IPS-15b (cell line): ENCODE data around the gene ECT2.
"Not testable (repeated sequence)": the region's sequence is repeated elsewhere in the genome, so short reads cannot be mapped to it uniquely, and the experiment has no call there.

Experiments
- H3K27me3 ChIP-seq: one replicate; pipeline ENCODE4 v1.6.1; 2013; ENCODE audit warnings: low read length; ENCODE audit not compliant: control insufficient read depth, insufficient read depth
- H3K36me3 ChIP-seq: one replicate; pipeline ENCODE4 v1.6.1; 2013; ENCODE audit warnings: low read length; ENCODE audit not compliant: control insufficient read depth, insufficient read depth
- H3K4me1 ChIP-seq: one replicate; pipeline ENCODE4 v1.6.1; 2013; ENCODE audit warnings: mild to moderate bottlenecking, low read length; ENCODE audit not compliant: control insufficient read depth, insufficient read depth
- H3K4me3 ChIP-seq: one replicate; pipeline ENCODE4 v1.5.1; 2013; ENCODE audit warnings: low read depth, low read length
- H3K9ac ChIP-seq: one replicate; pipeline ENCODE4 v1.6.1; 2013; ENCODE audit warnings: low read depth, mild to moderate bottlenecking, low read length
- H3K9me3 ChIP-seq: one replicate; pipeline ENCODE4 v1.6.1; 2013; ENCODE audit warnings: mild to moderate bottlenecking, low read length; ENCODE audit not compliant: control insufficient read depth, insufficient read depth

Gene ECT2

DNA sequence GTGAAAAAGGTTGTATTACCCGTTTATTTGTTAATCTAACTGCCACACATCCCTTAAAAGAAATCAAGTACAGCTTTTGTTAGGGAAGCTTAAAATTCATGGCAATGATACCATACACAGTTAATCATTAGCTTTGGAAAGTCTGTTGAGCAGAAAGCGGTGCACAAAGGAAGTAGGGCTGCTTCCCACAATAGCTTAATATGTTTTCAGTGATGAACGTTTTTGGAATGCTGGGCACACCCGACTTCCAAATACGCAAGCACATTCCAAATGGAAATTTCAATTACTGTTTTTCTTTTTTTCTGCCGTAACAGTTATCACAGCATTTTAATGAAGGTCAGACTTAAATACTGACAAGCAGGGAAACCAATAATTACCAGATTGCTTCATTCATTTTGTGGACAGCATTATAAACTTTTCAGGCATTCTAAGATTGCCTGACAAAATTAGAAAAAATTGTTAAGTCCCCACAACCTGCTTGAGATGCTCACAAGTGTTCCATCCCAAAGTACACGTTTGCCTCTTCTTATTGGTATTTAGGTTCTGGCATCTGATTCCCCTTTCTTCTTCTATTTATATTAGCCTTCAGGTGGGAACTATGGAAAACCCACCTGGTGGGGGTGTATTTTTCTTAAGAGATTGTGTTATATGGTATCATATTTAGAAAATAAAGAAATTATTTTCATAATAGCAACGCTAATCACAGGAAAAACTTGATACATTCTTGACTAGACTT is 1.1 kb upstream of the ECT2 start:
- no peaks in the 10 kb centered on the region for H3K9me3 ChIP-seq
- peaks cover 3% of the 10 kb centered on the region for H3K4me1 ChIP-seq
- H3K27me3 ChIP-seq = no peaks in the 10 kb centered on the region
- H3K4me3 ChIP-seq = peak overlapping the region; percentile 51
- H3K9ac ChIP-seq = no peak overlapping the region
- no peaks in the 10 kb centered on the region for H3K36me3 ChIP-seq

GRCh38 chr3:172750069-172750367 is 508 bp upstream of the ECT2 start:
- Histone ChIP-seq H3K9ac (no peak overlapping the region), H3K9me3 (no peaks in the 10 kb centered on the region), H3K27me3 (no peaks in the 10 kb centered on the region), H3K36me3 (no peaks in the 10 kb centered on the region), H3K4me3 (peak overlapping the region; percentile 51), H3K4me1 (peaks cover 6% of the 10 kb centered on the region)

DNA sequence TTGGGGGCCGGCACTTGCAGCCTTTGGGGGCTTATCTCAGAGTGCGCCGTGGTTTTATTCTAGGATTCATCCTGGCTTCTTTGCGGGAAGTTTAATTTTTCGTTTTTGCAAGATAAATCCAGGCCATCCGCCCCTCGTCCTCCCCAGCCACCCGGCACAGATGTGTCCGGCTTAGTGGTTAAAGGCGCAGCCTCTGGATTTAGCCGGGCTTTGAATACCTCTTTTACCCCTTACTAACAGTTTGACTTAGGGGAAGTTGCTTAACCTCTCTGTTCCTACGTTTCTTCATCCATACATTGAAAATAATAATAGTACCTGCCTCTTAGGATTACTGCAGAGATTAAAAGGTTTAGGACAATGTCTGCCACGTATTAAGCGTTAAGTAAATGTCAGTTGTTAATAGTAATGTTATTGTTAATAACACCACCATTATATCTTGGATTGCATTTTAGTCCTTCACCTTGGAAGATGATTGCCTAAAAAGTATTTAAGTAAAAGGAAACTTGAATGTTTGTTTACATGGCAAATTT is 714 bp downstream of the ECT2 start:
- Histone ChIP-seq H3K4me1 (peaks cover 8% of the 10 kb centered on the region), H3K9me3 (no peaks in the 10 kb centered on the region), H3K9ac (peak overlapping the region; percentile 90), H3K4me3 (peak overlapping the region; percentile 91), H3K27me3 (no peaks in the 10 kb centered on the region), H3K36me3 (peaks cover 10% of the 10 kb centered on the region)

GRCh38 chr3:172752651-172753050 is 2.1 kb downstream of the ECT2 start:
- peak overlapping the region; percentile 6 for H3K4me3 ChIP-seq
- H3K4me1 ChIP-seq = peaks cover 8% of the 10 kb centered on the region
- H3K9me3 ChIP-seq = no peaks in the 10 kb centered on the region
- no peaks in the 10 kb centered on the region for H3K27me3 ChIP-seq
- H3K9ac ChIP-seq = no peak overlapping the region
- H3K36me3 ChIP-seq = peaks cover 12% of the 10 kb centered on the region

DNA sequence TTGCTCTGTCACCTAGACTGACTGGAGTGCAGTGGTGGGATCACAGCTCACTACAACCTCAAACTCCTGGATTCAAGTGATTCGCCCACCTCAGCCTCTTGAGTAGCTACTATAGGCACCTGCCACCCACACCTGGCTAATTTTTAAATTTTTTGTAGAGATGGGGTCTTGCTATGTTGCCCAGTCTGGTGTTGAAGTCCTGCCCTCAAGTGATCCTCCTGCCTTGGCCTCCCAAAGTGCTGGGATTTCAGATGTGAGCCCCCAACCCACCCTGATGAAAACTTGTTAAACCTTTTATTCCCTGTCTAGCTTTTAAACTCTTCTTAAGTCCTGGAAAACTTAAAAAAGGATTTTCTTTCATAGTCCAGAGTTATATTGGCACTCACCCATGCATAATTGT is 2.6 kb downstream of the ECT2 start:
- Histone ChIP-seq H3K4me3 (no peak overlapping the region), H3K9me3 (no peaks in the 10 kb centered on the region), H3K27me3 (no peaks in the 10 kb centered on the region), H3K36me3 (peaks cover 12% of the 10 kb centered on the region), H3K9ac (no peak overlapping the region), H3K4me1 (peaks cover 8% of the 10 kb centered on the region)

- H3K4me3 ChIP-seq = not testable (repeated sequence)
These were observed 9.9 kb downstream of the ECT2 start for GRCh38 chr3:172760416-172760815.

DNA sequence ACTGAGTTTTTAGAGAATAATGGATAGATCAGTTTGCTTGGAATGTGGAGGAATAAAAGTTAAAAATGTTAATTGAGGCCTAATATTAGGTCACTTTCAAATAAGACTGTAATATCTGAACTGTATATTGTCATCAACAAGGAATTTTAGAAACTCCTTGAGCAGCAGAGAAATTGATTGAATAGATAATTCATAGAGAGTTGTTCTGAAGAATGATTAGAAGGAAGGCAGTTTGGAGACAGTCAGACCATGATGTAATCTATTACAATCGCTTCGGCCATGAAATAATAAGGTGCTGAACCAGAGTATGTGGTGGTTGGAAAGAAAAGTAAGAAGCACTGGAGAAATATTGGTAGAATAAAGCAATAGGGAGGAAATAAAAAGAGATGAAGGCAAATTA is 15.7 kb downstream of the ECT2 start:
- peaks cover 43% of the 10 kb centered on the region for H3K36me3 ChIP-seq
- no peak overlapping the region for H3K4me3 ChIP-seq
- H3K27me3 ChIP-seq = no peaks in the 10 kb centered on the region
- no peaks in the 10 kb centered on the region for H3K9me3 ChIP-seq
- H3K4me1 ChIP-seq = no peaks in the 10 kb centered on the region
- no peak overlapping the region for H3K9ac ChIP-seq

More at GRCh38 chr3:172760416-172760815, 9.9 kb downstream of the ECT2 start:
- H3K9me3 ChIP-seq, H3K27me3 ChIP-seq, H3K4me1 ChIP-seq, H3K9ac ChIP-seq: not testable (repeated sequence)
- peaks cover 35% of the 10 kb centered on the region for H3K36me3 ChIP-seq

DNA sequence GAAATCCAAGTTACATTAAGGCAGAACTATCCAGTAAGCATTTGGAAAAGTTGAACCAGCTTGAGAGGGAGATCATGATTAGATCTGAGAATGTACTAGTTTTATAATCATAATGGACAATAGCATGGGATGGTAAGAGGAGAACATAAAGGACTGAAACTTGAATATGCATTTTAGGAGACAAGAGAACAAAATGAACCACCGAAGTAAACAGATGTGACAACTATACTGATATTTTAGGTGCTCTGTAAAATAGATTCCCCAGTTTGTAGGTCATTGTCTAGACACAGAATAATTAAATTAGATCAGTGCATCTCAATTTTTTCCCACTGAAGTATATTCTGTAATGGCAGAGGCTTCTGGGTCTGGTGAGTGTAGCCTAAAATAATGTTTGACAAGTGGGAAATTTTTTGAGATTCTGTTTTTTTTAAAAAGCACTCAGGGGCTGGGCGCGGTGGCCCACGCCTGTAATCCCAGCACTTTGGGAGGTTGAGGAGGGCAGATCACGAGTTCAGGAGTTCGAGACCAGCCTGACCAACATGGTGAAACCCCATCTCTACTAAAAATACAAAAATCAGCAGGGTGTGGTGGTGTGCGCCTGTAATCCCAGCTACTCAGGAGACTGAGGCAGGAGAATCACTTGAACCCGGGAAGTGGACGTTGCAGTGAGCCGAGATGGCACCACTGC is 16.3 kb downstream of the ECT2 start:
- no peak overlapping the region for H3K9ac ChIP-seq
- no peaks in the 10 kb centered on the region for H3K9me3 ChIP-seq

DNA sequence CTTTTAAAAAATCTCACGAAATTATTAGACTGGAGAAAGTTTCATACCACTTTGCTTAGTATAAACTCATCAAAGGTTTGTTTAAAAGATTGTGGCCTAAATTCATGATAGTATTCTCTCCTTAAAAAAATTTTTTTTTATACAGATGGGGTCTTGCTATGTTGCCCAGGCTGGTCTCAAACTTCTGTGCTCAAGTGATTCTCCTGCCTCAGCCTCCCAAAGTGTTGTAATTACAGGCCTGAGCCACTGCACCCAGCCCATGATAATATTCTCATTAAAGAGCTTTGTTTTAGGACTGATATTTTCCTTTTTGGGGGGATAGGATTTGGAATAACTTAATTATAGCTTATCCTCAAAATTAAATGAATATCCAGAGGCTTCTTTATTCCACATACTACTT is 19.9 kb downstream of the ECT2 start:
- no peaks in the 10 kb centered on the region for H3K27me3 ChIP-seq
- no peaks in the 10 kb centered on the region for H3K9me3 ChIP-seq
- H3K36me3 ChIP-seq = peaks cover 42% of the 10 kb centered on the region
- no peak overlapping the region for H3K9ac ChIP-seq
- no peak overlapping the region for H3K4me3 ChIP-seq
- no peaks in the 10 kb centered on the region for H3K4me1 ChIP-seq

More for the DNA sequence above, 16.3 kb downstream of the ECT2 start:
- Histone ChIP-seq H3K36me3 (peaks cover 44% of the 10 kb centered on the region), H3K4me3 (no peak overlapping the region), H3K27me3 (no peaks in the 10 kb centered on the region), H3K4me1 (no peaks in the 10 kb centered on the region)

GRCh38 chr3:172771672-172772071 is 21.1 kb downstream of the ECT2 start:
- no peak overlapping the region for H3K4me3 ChIP-seq
- H3K27me3 ChIP-seq = no peaks in the 10 kb centered on the region
- no peaks in the 10 kb centered on the region for H3K4me1 ChIP-seq
- no peak overlapping the region for H3K9ac ChIP-seq
- H3K36me3 ChIP-seq = peaks cover 37% of the 10 kb centered on the region
- H3K9me3 ChIP-seq = no peaks in the 10 kb centered on the region

DNA sequence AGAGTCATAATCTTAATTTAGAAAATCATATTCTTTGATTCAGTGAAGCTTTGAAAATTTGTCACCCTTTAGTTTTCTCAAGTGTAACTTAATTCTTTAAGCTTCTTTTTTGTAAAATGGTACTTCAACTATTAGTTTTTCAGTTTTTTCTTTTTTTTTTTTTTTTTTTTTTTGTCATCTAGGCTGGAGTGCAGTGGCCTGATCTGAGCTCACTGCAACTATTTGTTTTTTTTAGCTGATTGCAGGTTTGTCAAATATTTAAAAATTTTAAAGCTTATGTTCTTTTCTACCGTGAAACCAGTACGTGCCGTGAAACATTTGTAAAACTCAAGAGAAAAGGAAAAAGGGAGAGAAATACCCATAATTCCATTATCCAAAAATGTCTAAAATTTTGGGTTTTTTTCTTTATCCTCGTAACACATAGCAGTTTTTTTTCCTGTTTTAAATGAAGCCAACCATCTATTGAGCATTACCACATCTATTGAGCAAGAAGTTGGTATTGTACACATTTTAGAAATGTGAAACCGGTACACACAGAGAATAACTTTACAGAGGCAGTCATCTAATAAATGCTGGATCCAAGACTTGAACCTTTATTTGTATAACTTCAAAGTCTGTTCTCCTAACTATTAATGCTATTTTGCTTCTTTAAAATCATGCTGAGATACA is 25.7 kb downstream of the ECT2 start:
- H3K36me3 ChIP-seq = peaks cover 30% of the 10 kb centered on the region
- no peaks in the 10 kb centered on the region for H3K4me1 ChIP-seq
- H3K9ac ChIP-seq = no peak overlapping the region
- no peak overlapping the region for H3K4me3 ChIP-seq
- no peaks in the 10 kb centered on the region for H3K27me3 ChIP-seq
- H3K9me3 ChIP-seq = no peaks in the 10 kb centered on the region

- Histone ChIP-seq H3K27me3 (no peaks in the 10 kb centered on the region), H3K4me3 (no peak overlapping the region), H3K9ac (no peak overlapping the region), H3K36me3 (peaks cover 23% of the 10 kb centered on the region), H3K9me3 (no peaks in the 10 kb centered on the region), H3K4me1 (no peaks in the 10 kb centered on the region)
These were observed 27.4 kb downstream of the ECT2 start for GRCh38 chr3:172777901-172778300.
